Uterus (tissue), 4 donors: Measurements from ENCODE around the gene PNLIPRP1. TPM values are rescaled to one million over a fixed set of nuclear protein-coding genes. Genes with fewer than 3 reads are reported as not detected.

Experiments used
- DNase-seq, 2 donors: peaks; one replicate each; pipeline ENCODE4 v3.0.0-alpha.2; 2019 to 2020
- H3K27ac ChIP-seq, 2 donors: fragments of 200-600 bp; sonication (generic); 1 replicate in 1 of 2; 2 replicates in 1 of 2; pipeline ENCODE4 v1.5.1; 2016 to 2018
- H3K27me3 ChIP-seq, 2 donors: fragments of 200-600 bp; sonication (generic); one replicate each; pipeline ENCODE4 v1.5.1; 2018 to 2019; ENCODE audit warnings: control low read depth in 1 of 2
- H3K36me3 ChIP-seq, 2 donors: fragments of 200-600 bp; sonication (generic); one replicate each; pipeline ENCODE4 v1.5.1; 2019; ENCODE audit warnings: control low read depth in 1 of 2
- H3K4me1 ChIP-seq, 2 donors: fragments of 200-600 bp; sonication (generic); one replicate each; pipeline ENCODE4 v1.5.1; 2018 to 2019; ENCODE audit warnings: control low read depth in 1 of 2
- H3K4me3 ChIP-seq, 2 donors: fragments of 200-600 bp; sonication (generic); 1 replicate in 1 of 2; 2 replicates in 1 of 2; pipeline ENCODE4 v1.5.1; 2018 to 2019; ENCODE audit warnings: mild to moderate bottlenecking in 1 of 2
- H3K9me3 ChIP-seq, 2 donors: fragments of 200-600 bp; sonication (generic); one replicate each; pipeline ENCODE4 v1.5.1; 2019; ENCODE audit warnings: control low read depth in 1 of 2
- POLR2A ChIP-seq, 2 donors: fragments of 450-650 bp; IDR thresholded peaks; one replicate each; pipeline ENCODE4 v1.6.1; 2016; ENCODE audit warnings: antibody characterized with exemption in 2 of 2, mild to moderate bottlenecking in 1 of 2, moderate library complexity in 1 of 2
- intact Hi-C: fragments of 100-400 bp; cut with DNase I; formaldehyde crosslinking; loops from one replicate; pipeline ENCODE4 v1.15.1; 2023; ENCODE audit warnings: low total_unique reads
- total RNA-seq, 4 donors: library from RNA; depleted of rRNA in 3 of 4; stranded (reverse); fragments of >200 nt in 3 of 4; gene quantifications; one replicate each; pipeline versions ENCODE4 v1.1.0 to v1.2.4, GENCODE V29; 2014 to 2023
- TF ChIP-seq, protein P1 (sequence below), 4 experiments: fragments of 200-600 bp in 2 of 4; fragments of 450-650 bp in 2 of 4; sonication (generic) in 2 of 4; IDR thresholded peaks; one replicate each; pipeline ENCODE4 v1.5.1; 2016 to 2019; ENCODE audit warnings: antibody characterized with exemption in 4 of 4, mild to moderate bottlenecking in 2 of 4, moderate library complexity in 1 of 4
- donor health status: DM: yes; HTN: yes; CAD: no.

PNLIPRP1 gene
- total RNA-seq, 4 donors from 2014 or later, result not detected

DNA sequence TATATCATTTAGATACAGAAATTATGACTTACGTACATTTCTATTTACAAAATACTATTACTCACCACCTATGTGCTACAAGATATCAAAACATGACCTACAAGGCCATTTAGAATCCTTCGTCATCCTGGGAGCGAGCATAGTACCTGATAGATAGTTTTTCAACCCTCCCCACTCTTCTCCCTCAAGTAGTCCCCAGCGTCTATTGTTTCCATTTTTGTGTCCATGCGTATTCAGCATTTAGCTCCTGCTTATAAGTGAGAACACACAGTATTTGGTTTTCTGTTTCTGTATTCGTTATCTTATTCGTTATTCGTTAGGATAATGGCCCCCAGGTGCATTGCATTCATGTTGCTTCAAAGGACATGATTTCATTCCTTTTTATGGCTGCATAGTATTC, 58.1 kb downstream of the PNLIPRP1 start:
- no peak for DNase-seq
- Histone ChIP-seq H3K36me3 (no peaks in the 10 kb centered on the region), H3K27ac (no peak overlapping the region), H3K4me3 (no peak overlapping the region), H3K9me3 (no peaks in the 10 kb centered on the region), H3K27me3 (no peaks in the 10 kb centered on the region), H3K4me1 (no peaks in the 10 kb centered on the region)
- intact Hi-C loops, result no loop called here
- no peak for TF ChIP-seq POLR2A (IDR thresholded peaks at IDR 0.05)
- TF ChIP-seq, protein P1, sequence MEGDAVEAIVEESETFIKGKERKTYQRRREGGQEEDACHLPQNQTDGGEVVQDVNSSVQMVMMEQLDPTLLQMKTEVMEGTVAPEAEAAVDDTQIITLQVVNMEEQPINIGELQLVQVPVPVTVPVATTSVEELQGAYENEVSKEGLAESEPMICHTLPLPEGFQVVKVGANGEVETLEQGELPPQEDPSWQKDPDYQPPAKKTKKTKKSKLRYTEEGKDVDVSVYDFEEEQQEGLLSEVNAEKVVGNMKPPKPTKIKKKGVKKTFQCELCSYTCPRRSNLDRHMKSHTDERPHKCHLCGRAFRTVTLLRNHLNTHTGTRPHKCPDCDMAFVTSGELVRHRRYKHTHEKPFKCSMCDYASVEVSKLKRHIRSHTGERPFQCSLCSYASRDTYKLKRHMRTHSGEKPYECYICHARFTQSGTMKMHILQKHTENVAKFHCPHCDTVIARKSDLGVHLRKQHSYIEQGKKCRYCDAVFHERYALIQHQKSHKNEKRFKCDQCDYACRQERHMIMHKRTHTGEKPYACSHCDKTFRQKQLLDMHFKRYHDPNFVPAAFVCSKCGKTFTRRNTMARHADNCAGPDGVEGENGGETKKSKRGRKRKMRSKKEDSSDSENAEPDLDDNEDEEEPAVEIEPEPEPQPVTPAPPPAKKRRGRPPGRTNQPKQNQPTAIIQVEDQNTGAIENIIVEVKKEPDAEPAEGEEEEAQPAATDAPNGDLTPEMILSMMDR (IDR thresholded peaks at IDR 0.05), result no peak

DNA sequence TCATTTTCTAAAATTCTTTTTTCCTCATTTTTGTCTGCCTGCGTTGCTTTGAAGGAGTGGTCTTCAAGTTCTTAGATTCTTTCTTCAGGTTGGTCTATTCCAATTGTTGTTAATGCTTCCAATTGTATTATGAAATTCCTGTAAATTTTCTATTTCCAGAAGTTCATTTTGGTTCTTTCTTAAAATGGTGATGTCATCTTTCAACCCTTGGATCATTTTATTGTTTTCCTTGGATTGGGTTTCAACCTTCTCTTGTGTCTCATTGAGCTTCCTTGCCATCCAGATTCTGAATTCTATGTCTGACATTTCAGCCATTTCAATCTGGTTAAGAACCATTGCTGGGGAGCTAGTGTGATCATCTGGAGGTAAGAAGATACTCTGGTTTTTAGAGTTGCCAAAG, 63.1 kb downstream of the PNLIPRP1 start:
- no peak for DNase-seq
- Histone ChIP-seq H3K4me1 (no peaks in the 10 kb centered on the region), H3K4me3 (no peak overlapping the region), H3K36me3 (no peaks in the 10 kb centered on the region), H3K27me3 (no peaks in the 10 kb centered on the region), H3K27ac (no peak overlapping the region), H3K9me3 (no peaks in the 10 kb centered on the region)
- intact Hi-C loops, result no loop called here
- no peak for TF ChIP-seq POLR2A (IDR thresholded peaks at IDR 0.05)
- TF ChIP-seq, protein P1 (IDR thresholded peaks at IDR 0.05), result no peak

DNA sequence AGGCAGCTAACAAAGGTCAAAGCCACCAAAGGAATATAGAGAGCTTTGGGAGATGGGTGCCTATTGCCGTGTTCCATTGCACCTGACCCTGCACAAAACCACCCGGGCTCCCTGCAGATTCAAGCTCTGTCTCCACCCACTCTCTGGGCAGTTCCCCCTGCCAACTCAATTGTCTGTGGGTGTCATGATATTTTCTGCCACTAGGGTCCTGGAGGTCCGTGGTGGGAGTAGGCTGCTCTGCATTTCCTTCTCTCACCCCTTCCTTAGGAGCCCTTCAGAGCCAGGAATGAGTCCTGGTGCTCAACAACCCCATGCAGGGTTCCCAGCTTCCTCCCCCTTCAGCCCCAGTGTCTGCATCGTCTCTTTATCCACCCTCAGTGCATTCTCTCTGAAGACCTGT, 64.1 kb downstream of the PNLIPRP1 start:
- Histone ChIP-seq H3K36me3 (no peaks in the 10 kb centered on the region), H3K27ac (no peak overlapping the region), H3K27me3 (no peaks in the 10 kb centered on the region), H3K4me1 (no peaks in the 10 kb centered on the region), H3K4me3 (no peak overlapping the region), H3K9me3 (no peaks in the 10 kb centered on the region)
- no peak for DNase-seq
- intact Hi-C loops, result no loop called here
- TF ChIP-seq, protein P1 (IDR thresholded peaks at IDR 0.05), result no peak
- no peak for TF ChIP-seq POLR2A (IDR thresholded peaks at IDR 0.05)

DNA sequence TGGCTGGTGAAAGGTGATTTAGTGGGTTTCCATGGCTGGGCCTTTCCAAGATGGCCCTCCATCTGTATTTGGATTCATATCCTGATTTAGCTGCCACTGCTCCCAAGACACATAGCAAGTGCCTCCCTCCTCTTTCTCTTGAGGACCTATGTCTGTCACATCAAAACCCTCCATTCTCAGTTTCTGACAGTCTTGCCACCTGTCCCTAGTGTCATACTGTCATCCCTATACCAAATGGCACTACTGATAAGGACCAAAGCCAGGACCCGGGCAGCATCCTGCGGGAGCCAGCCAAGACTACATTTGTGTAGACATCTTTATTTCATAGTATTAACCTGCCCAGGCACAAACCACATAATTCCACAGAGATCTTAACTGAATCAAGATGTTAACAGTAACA, 64.8 kb downstream of the PNLIPRP1 start:
- intact Hi-C loops, result no loop called here

DNA sequence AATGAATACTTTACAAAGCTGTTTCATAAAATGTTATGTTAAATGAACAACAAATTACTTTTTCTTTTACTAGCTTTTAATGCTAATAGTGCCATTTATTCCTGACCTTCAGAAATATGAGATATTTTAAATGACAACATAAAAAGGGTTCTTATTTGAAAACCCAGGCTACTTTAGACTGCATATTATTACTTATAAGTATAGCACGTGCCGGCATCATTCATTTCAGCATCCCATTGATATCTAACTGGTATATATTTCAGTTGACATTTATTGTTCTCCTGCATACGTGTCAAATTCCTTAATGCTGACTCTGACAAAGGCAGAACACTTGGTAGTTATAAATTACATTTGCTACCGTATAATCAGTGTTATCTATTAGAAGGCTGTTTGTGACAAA, 65.3 kb downstream of the PNLIPRP1 start:
- Histone ChIP-seq H3K27me3 (no peaks in the 10 kb centered on the region), H3K27ac (no peak overlapping the region), H3K4me1 (no peaks in the 10 kb centered on the region), H3K4me3 (no peak overlapping the region), H3K9me3 (no peaks in the 10 kb centered on the region), H3K36me3 (no peaks in the 10 kb centered on the region)
- no peak for DNase-seq
- TF ChIP-seq, protein P1 (IDR thresholded peaks at IDR 0.05), result no peak
- TF ChIP-seq POLR2A (IDR thresholded peaks at IDR 0.05), result no peak
- intact Hi-C loops, result no loop called here

More for the DNA sequence above, 64.8 kb downstream of the PNLIPRP1 start:
- TF ChIP-seq, protein P1 (IDR thresholded peaks at IDR 0.05), result no peak
- no peak for TF ChIP-seq POLR2A (IDR thresholded peaks at IDR 0.05)
- H3K27ac ChIP-seq, result no peak overlapping the region
- H3K4me1 ChIP-seq, result no peaks in the 10 kb centered on the region
- H3K9me3 ChIP-seq, result no peaks in the 10 kb centered on the region
- H3K4me3 ChIP-seq, result no peak overlapping the region
- no peaks in the 10 kb centered on the region for H3K36me3 ChIP-seq
- DNase-seq, result no peak
- no peaks in the 10 kb centered on the region for H3K27me3 ChIP-seq
